Neural cell (in vitro differentiated cells): Measurements from ENCODE around the gene BCL2A1. TPM values are rescaled to one million over a fixed set of nuclear protein-coding genes. Genes with fewer than 3 reads are reported as not detected.

Source experiments
- H2AFZ ChIP-seq: fragments of 200-600, 300-800 bp; sonication (generic), shearing (Covaris generic); 2 replicates; pipeline ENCODE4 v1.6.0; 2014; ENCODE audit warnings: low read depth, mild to moderate bottlenecking, antibody characterized with exemption, low read length, moderate library complexity
- H3F3A ChIP-seq: fragments of 200-600 bp; shearing (Covaris generic); 2 replicates; pipeline ENCODE4 v1.6.1; 2016; ENCODE audit warnings: mild to moderate bottlenecking, moderate library complexity, mixed read lengths, antibody characterized with exemption, low read length; ENCODE audit not compliant: insufficient read depth, poor library complexity, severe bottlenecking
- H3K27ac ChIP-seq: fragments of 200-600, 300-800 bp; sonication (generic), shearing (Covaris generic); 2 replicates; pipeline ENCODE4 v1.5.1; 2014; ENCODE audit warnings: mild to moderate bottlenecking, low read length, moderate library complexity
- H3K27me3 ChIP-seq: fragments of 300-800, 200-600 bp; sonication (generic), shearing (Covaris generic); 2 replicates; pipeline ENCODE4 v1.6.0; 2014; ENCODE audit warnings: mild to moderate bottlenecking, low read depth, low read length, moderate library complexity; ENCODE audit not compliant: insufficient read depth
- H3K36me3 ChIP-seq: fragments of 300-800, 200-600 bp; sonication (generic), shearing (Covaris generic); 2 replicates; pipeline ENCODE4 v1.5.1; 2014; ENCODE audit warnings: mild to moderate bottlenecking, antibody characterized with exemption, low read length, moderate library complexity; ENCODE audit not compliant: insufficient read depth
- H3K4me2 ChIP-seq: fragments of 300-800, 200-600 bp; sonication (generic), shearing (Covaris generic); 2 replicates; pipeline ENCODE4 v1.6.0; 2014; ENCODE audit warnings: mild to moderate bottlenecking, low read length
- H3K4me3 ChIP-seq: fragments of 300-800, 200-600 bp; sonication (generic), shearing (Covaris generic); 2 replicates; pipeline ENCODE4 v1.5.1; 2014; ENCODE audit warnings: mild to moderate bottlenecking, low read length, moderate library complexity
- H3K79me2 ChIP-seq: fragments of 200-600 bp; shearing (Covaris generic); replicated peaks from 2 replicates; pipeline ENCODE4 v1.6.0; 2014; ENCODE audit warnings: mild to moderate bottlenecking, low read length, moderate library complexity; ENCODE audit not compliant: insufficient read depth
- H3K9ac ChIP-seq: fragments of 300-800, 200-600 bp; sonication (generic), shearing (Covaris generic); 2 replicates; pipeline ENCODE4 v1.6.1; 2016; ENCODE audit warnings: mild to moderate bottlenecking, low read length, mixed read lengths
- H3K9me2 ChIP-seq: fragments of 200-600 bp; shearing (Covaris generic); 2 replicates; pipeline ENCODE4 v1.6.1; 2016; ENCODE audit warnings: mild to moderate bottlenecking, low read length, mixed read lengths; ENCODE audit not compliant: insufficient read depth
- H3K9me3 ChIP-seq: fragments of 200-600, 300-800 bp; sonication (generic), shearing (Covaris generic); 2 replicates; pipeline ENCODE4 v1.6.1; 2016; ENCODE audit warnings: mild to moderate bottlenecking, mixed run types, low read length, moderate library complexity, mixed read lengths
- H4K20me1 ChIP-seq: fragments of 200-600 bp; shearing (Covaris generic); 2 replicates; pipeline ENCODE4 v1.6.1; 2016; ENCODE audit warnings: mild to moderate bottlenecking, mixed run types; ENCODE audit not compliant: insufficient read depth
- EP300 ChIP-seq: fragments of 450-650 bp; conservative IDR thresholded peaks from 2 replicates; pipeline ENCODE4 v1.6.1; 2014; ENCODE audit warnings: antibody characterized with exemption, mild to moderate bottlenecking, moderate library complexity; ENCODE audit not compliant: poor library complexity, severe bottlenecking
- EZH2 ChIP-seq: fragments of 200-600, 300-800 bp; shearing (Covaris generic), sonication (generic); IDR thresholded peaks from 2 replicates; pipeline ENCODE4 v1.6.1; 2014; ENCODE audit warnings: antibody characterized with exemption, low read length, borderline replicate concordance, mild to moderate bottlenecking; ENCODE audit not compliant: insufficient read depth, poor library complexity, severe bottlenecking
- MXI1 ChIP-seq: fragments of 450-650 bp; conservative IDR thresholded peaks from 2 replicates; pipeline ENCODE4 v1.6.1; 2014; ENCODE audit warnings: antibody characterized with exemption, mild to moderate bottlenecking; ENCODE audit not compliant: poor library complexity, severe bottlenecking
- POLR2AphosphoS5 ChIP-seq: IDR thresholded peaks from 2 replicates; pipeline ENCODE4 v1.6.1; 2012
- RAD21 ChIP-seq: fragments of 450-650 bp; conservative IDR thresholded peaks from 2 replicates; pipeline ENCODE4 v1.6.1; 2014; ENCODE audit warnings: antibody characterized with exemption, mild to moderate bottlenecking, moderate library complexity
- SMC3 ChIP-seq: fragments of 450-650 bp; conservative IDR thresholded peaks from 2 replicates; pipeline ENCODE4 v1.6.1; 2014; ENCODE audit warnings: antibody characterized with exemption, mild to moderate bottlenecking, moderate library complexity; ENCODE audit not compliant: poor library complexity
- TAF1 ChIP-seq: IDR thresholded peaks from 2 replicates; pipeline ENCODE4 v1.6.1; 2012; ENCODE audit warnings: low read depth
- polyA plus RNA-seq: library from polyadenylated mRNA; depleted of rRNA; stranded (reverse); fragments of >200 nt; gene quantifications from 2 replicates; pipeline ENCODE4 v1.2.3, GENCODE V29; 2014
- TF ChIP-seq, protein P1 (sequence below): IDR thresholded peaks from 2 replicates; pipeline ENCODE4 v1.6.1; 2012; ENCODE audit warnings: borderline replicate concordance
- TF ChIP-seq, protein P2 (sequence below): fragments of 450-650 bp; IDR thresholded peaks from 2 replicates; pipeline ENCODE4 v1.5.1; 2014; ENCODE audit warnings: antibody characterized with exemption, mild to moderate bottlenecking, moderate library complexity; ENCODE audit not compliant: poor library complexity, severe bottlenecking

The BCL2A1 gene
- polyA plus RNA-seq, 1 donor from 2014 or later: not detected

DNA sequence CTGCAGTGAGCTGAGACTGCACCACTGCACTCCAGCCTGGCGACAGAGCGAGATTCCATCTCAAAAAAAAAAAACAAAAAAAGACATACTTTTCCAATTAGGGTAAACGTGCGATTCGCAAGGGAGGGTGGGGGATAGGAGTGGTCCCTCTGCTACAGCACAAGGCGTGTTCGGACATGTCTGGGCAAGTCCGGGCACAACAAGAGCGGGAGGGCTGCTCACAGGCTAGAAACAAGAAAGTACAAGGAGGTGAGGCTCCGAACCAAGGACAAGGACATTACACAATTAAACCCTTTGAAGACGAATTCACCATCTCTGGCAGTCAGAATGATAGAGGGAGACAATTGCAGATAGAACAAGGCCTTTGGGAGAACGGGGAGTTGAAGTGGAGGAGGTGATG lies 32.2 kb upstream of the BCL2A1 start:
- no peaks in the 10 kb centered on the region for H3K36me3 ChIP-seq
- no peaks in the 10 kb centered on the region for H4K20me1 ChIP-seq
- no peak overlapping the region for H3K9ac ChIP-seq
- TF ChIP-seq, protein P1, sequence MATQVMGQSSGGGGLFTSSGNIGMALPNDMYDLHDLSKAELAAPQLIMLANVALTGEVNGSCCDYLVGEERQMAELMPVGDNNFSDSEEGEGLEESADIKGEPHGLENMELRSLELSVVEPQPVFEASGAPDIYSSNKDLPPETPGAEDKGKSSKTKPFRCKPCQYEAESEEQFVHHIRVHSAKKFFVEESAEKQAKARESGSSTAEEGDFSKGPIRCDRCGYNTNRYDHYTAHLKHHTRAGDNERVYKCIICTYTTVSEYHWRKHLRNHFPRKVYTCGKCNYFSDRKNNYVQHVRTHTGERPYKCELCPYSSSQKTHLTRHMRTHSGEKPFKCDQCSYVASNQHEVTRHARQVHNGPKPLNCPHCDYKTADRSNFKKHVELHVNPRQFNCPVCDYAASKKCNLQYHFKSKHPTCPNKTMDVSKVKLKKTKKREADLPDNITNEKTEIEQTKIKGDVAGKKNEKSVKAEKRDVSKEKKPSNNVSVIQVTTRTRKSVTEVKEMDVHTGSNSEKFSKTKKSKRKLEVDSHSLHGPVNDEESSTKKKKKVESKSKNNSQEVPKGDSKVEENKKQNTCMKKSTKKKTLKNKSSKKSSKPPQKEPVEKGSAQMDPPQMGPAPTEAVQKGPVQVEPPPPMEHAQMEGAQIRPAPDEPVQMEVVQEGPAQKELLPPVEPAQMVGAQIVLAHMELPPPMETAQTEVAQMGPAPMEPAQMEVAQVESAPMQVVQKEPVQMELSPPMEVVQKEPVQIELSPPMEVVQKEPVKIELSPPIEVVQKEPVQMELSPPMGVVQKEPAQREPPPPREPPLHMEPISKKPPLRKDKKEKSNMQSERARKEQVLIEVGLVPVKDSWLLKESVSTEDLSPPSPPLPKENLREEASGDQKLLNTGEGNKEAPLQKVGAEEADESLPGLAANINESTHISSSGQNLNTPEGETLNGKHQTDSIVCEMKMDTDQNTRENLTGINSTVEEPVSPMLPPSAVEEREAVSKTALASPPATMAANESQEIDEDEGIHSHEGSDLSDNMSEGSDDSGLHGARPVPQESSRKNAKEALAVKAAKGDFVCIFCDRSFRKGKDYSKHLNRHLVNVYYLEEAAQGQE: no peak
- TF ChIP-seq EP300: no peak
- TF ChIP-seq POLR2AphosphoS5: no peak
- H3K9me3 ChIP-seq: no peaks in the 10 kb centered on the region
- H3K9me2 ChIP-seq: no peaks in the 10 kb centered on the region
- no peak overlapping the region for H2AFZ ChIP-seq
- H3K4me3 ChIP-seq: no peak overlapping the region
- no peak overlapping the region for H3K27ac ChIP-seq
- no peaks in the 10 kb centered on the region for H3F3A ChIP-seq
- H3K27me3 ChIP-seq: no peaks in the 10 kb centered on the region
- H3K4me2 ChIP-seq: no peak overlapping the region
- H3K79me2 ChIP-seq: no peaks in the 10 kb centered on the region

DNA sequence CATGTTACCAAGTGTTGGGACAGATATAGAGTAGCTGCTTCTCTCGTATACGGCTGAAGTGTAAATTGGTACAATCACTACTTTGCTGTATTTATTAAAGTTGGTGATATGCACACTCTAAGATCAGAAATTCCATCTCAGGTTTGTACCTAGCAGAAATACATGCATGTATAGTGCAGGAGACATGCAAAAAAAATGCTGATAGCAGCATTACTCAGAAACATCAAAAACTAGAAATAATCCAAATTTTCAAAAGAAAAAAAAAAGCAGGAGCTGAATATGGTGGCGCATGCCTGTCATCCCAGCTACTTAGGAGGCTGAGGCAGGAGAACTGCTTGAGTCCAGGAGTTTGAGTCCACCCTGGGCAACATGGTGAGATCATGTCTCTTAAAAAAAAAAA lies 31.3 kb upstream of the BCL2A1 start:
- H3K9me3 ChIP-seq: no peaks in the 10 kb centered on the region
- H3K9me2 ChIP-seq: no peaks in the 10 kb centered on the region
- no peaks in the 10 kb centered on the region for H3F3A ChIP-seq
- TF ChIP-seq MXI1 (no peak), TAF1 (no peak), EZH2 (no peak), POLR2AphosphoS5 (no peak), RAD21 (no peak), SMC3 (no peak), EP300 (no peak)
- TF ChIP-seq, protein P1: no peak
- TF ChIP-seq, protein P2, sequence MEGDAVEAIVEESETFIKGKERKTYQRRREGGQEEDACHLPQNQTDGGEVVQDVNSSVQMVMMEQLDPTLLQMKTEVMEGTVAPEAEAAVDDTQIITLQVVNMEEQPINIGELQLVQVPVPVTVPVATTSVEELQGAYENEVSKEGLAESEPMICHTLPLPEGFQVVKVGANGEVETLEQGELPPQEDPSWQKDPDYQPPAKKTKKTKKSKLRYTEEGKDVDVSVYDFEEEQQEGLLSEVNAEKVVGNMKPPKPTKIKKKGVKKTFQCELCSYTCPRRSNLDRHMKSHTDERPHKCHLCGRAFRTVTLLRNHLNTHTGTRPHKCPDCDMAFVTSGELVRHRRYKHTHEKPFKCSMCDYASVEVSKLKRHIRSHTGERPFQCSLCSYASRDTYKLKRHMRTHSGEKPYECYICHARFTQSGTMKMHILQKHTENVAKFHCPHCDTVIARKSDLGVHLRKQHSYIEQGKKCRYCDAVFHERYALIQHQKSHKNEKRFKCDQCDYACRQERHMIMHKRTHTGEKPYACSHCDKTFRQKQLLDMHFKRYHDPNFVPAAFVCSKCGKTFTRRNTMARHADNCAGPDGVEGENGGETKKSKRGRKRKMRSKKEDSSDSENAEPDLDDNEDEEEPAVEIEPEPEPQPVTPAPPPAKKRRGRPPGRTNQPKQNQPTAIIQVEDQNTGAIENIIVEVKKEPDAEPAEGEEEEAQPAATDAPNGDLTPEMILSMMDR: no peak
- H4K20me1 ChIP-seq: no peaks in the 10 kb centered on the region
- no peak overlapping the region for H3K27ac ChIP-seq
- H3K4me3 ChIP-seq: no peak overlapping the region
- no peaks in the 10 kb centered on the region for H3K79me2 ChIP-seq
- no peak overlapping the region for H3K9ac ChIP-seq
- no peaks in the 10 kb centered on the region for H3K27me3 ChIP-seq
- no peak overlapping the region for H2AFZ ChIP-seq
- no peaks in the 10 kb centered on the region for H3K36me3 ChIP-seq
- no peak overlapping the region for H3K4me2 ChIP-seq
